Body of pancreas (tissue), 4 donors: Measurements from ENCODE around the gene OR12D3. TPM values are rescaled to one million over a fixed set of nuclear protein-coding genes. Genes with fewer than 3 reads are reported as not detected.
A peak's percentile ranks its signal among the peaks of the same experiment; 100 is the strongest.

ENCODE experiments used
- ATAC-seq: fragments of 150-250 bp; one replicate; pipeline ENCODE4 v1.9.1; 2016
- DNase-seq, 4 donors: peaks; one replicate each; pipeline ENCODE4 v3.0.0-alpha.2; 2019
- H3K27ac ChIP-seq, 4 donors: fragments of 200-600 bp; sonication (generic); 1 replicate in 3 of 4; 2 replicates in 1 of 4; pipeline versions ENCODE4 v1.5.1 to v1.6.1; 2016 to 2019; ENCODE audit warnings: mild to moderate bottlenecking in 1 of 4, mixed read lengths in 1 of 4, moderate library complexity in 1 of 4
- H3K27me3 ChIP-seq, 2 donors: fragments of 200-600 bp; sonication (generic); one replicate each; pipeline ENCODE4 v1.6.0; 2016; ENCODE audit warnings: mild to moderate bottlenecking in 1 of 2
- H3K36me3 ChIP-seq, 2 donors: fragments of 200-600 bp; sonication (generic); replicated peaks in 1 of 2; 2 replicates each; pipeline ENCODE4 v1.5.1; 2016; ENCODE audit warnings: low read depth in 2 of 2; ENCODE audit not compliant: insufficient read depth in 1 of 2
- H3K4me1 ChIP-seq: fragments of 200-600 bp; sonication (generic); one replicate; pipeline ENCODE4 v1.6.0; 2016
- H3K4me3 ChIP-seq, 2 donors: fragments of 200-600 bp; sonication (generic); 1 replicate in 1 of 2; 2 replicates in 1 of 2; pipeline ENCODE4 v1.5.1; 2016 to 2019
- H3K9me3 ChIP-seq, 3 donors: fragments of 200-600 bp; sonication (generic); 1 replicate in 2 of 3; 2 replicates in 1 of 3; pipeline ENCODE4 v1.5.1; 2016
- CTCF ChIP-seq, 7 experiments: fragments of 450-650 bp in 4 of 7; fragments of 200-600 bp in 3 of 7; sonication (generic) in 3 of 7; IDR thresholded peaks; one replicate each; pipeline ENCODE4 v1.5.1; 2016 to 2019; ENCODE audit warnings: antibody characterized with exemption in 7 of 7
- POLR2A ChIP-seq, 3 donors: fragments of 450-650 bp; IDR thresholded peaks; one replicate each; pipeline ENCODE4 v1.6.1; 2016; ENCODE audit warnings: antibody characterized with exemption in 3 of 3, mild to moderate bottlenecking in 2 of 3
- WGBS, 2 donors: methylation state at CpG; one replicate each; pipeline ENCODE4 v1.1.5; 2017; 5-methylcytosine and 5-hydroxymethylcytosine counted together
- intact Hi-C: fragments of 100-400 bp; cut with DNase I; formaldehyde crosslinking; loops from one replicate; pipeline ENCODE4 v1.15.1; 2023
- total RNA-seq, 2 donors: library from RNA; depleted of rRNA; stranded (reverse); fragments of >200 nt; gene quantifications; one replicate each; pipeline ENCODE4 v1.1.0, GENCODE V29; 2016

The OR12D3 gene
- total RNA-seq, 2 donors from 2014 or later = not detected

- Histone ChIP-seq H3K9me3 (no peaks in the 10 kb centered on the region), H3K4me3 (no peak overlapping the region), H3K27me3 (no peaks in the 10 kb centered on the region), H3K27ac (no peak overlapping the region), H3K36me3 (no peaks in the 10 kb centered on the region), H3K4me1 (no peaks in the 10 kb centered on the region)
- ATAC-seq (no peak), DNase-seq (no peak)
- WGBS, 2 donors = 26 to 85% methylated on average over 1 of the region's 1 CpG
- intact Hi-C loops = no loop called here
- TF ChIP-seq POLR2A (IDR thresholded peaks at IDR 0.05) (no peak), CTCF (IDR thresholded peaks at IDR 0.05) (no peak)
Measured at GRCh38 chr6:29403801-29404200, 28.7 kb upstream of the OR12D3 start.

GRCh38 chr6:29399525-29399924, 24.4 kb upstream of the OR12D3 start:
- Histone ChIP-seq H3K36me3 (no peaks in the 10 kb centered on the region), H3K9me3 (no peaks in the 10 kb centered on the region), H3K4me3 (no peak overlapping the region), H3K4me1 (no peaks in the 10 kb centered on the region), H3K27me3 (no peaks in the 10 kb centered on the region), H3K27ac (no peak overlapping the region)
- intact Hi-C loops = no loop called here
- ATAC-seq (no peak), DNase-seq (no peak)
- 54 to 64% methylated on average over 2 of the region's 2 CpGs for WGBS, 2 donors
- TF ChIP-seq POLR2A (IDR thresholded peaks at IDR 0.05) = no peak
- no peak for TF ChIP-seq CTCF (IDR thresholded peaks at IDR 0.05)

- no peaks in the 10 kb centered on the region for H3K36me3 ChIP-seq
- DNase-seq (no peak), ATAC-seq (no peak)
- TF ChIP-seq CTCF (IDR thresholded peaks at IDR 0.05) (no peak), POLR2A (IDR thresholded peaks at IDR 0.05) (no peak)
- H3K9me3 ChIP-seq = no peaks in the 10 kb centered on the region
- H3K4me1 ChIP-seq = no peaks in the 10 kb centered on the region
- H3K27ac ChIP-seq = no peak within 1 kb of the TSS
- no peaks in the 10 kb centered on the region for H3K27me3 ChIP-seq
- no peak within 1 kb of the TSS for H3K4me3 ChIP-seq
- intact Hi-C loops = no loop called here
Measured at GRCh38 chr6:29395331-29395730, 20.2 kb upstream of the OR12D3 start, which contains the start of gene OR12D2. Gene OR12D2, plus strand, starts transcription at chr6:29395631. Its CDS starts 1,069 bp downstream, at chr6:29396700.

GRCh38 chr6:29388533-29388932, 13.4 kb upstream of the OR12D3 start:
- no peaks in the 10 kb centered on the region for H3K27me3 ChIP-seq
- no peaks in the 10 kb centered on the region for H3K9me3 ChIP-seq
- intact Hi-C loops = no loop called here
- no peak overlapping the region for H3K27ac ChIP-seq
- WGBS, 2 donors = 38 to 43% methylated on average over 4 of the region's 4 CpGs
- H3K4me1 ChIP-seq = no peaks in the 10 kb centered on the region
- H3K36me3 ChIP-seq = no peaks in the 10 kb centered on the region
- no peak for DNase-seq
- no peak for ATAC-seq
- H3K4me3 ChIP-seq = no peak overlapping the region
- TF ChIP-seq POLR2A (IDR thresholded peaks at IDR 0.05) = no peak
- TF ChIP-seq CTCF (IDR thresholded peaks at IDR 0.05) = no peak

GRCh38 chr6:29376003-29376402, 912 bp upstream of the OR12D3 start:
- peak in 4 of 7 experiments; percentile 4 to 43 (median 31) for TF ChIP-seq CTCF (IDR thresholded peaks at IDR 0.05)
- TF ChIP-seq POLR2A (IDR thresholded peaks at IDR 0.05) = no peak
- H3K27me3 ChIP-seq = no peaks in the 10 kb centered on the region
- DNase-seq = no peak
- H3K27ac ChIP-seq = no peak overlapping the region
- no peak overlapping the region for H3K4me3 ChIP-seq
- no peaks in the 10 kb centered on the region for H3K36me3 ChIP-seq
- H3K9me3 ChIP-seq = no peaks in the 10 kb centered on the region
- no peak for ATAC-seq
- H3K4me1 ChIP-seq = no peaks in the 10 kb centered on the region
- intact Hi-C loops = no loop called here
